ENCODE measurements around the gene VAV2. TPM values are rescaled to one million over a fixed set of nuclear protein-coding genes. Genes with fewer than 3 reads are reported as not detected.
A peak's percentile ranks its signal among the peaks of the same experiment; 100 is the strongest.

VAV2 gene
- total RNA-seq, 2 donors from 2014 or later, result 7.0 to 7.3 TPM

GRCh38 chr9:133854765-133855164 is 137.4 kb downstream of the VAV2 start:
- H3K27ac Mint-ChIP-seq, result no peak overlapping the region
- H3K9me3 Mint-ChIP-seq, result no peaks in the 10 kb centered on the region
- no peak for ATAC-seq (replicated peaks)
- no peaks in the 10 kb centered on the region for H3K27me3 Mint-ChIP-seq
- no peak overlapping the region for H3K4me3 Mint-ChIP-seq
- no peaks in the 10 kb centered on the region for H3K36me3 Mint-ChIP-seq (ENCODE audit: low read depth)
- H3K4me1 Mint-ChIP-seq, result peaks cover 11% of the 10 kb centered on the region

GRCh38 chr9:133854048-133854447 is 138.1 kb downstream of the VAV2 start:
- no peak overlapping the region for H3K27ac Mint-ChIP-seq

GRCh38 chr9:133853331-133853730 is 138.8 kb downstream of the VAV2 start:
- H3K36me3 Mint-ChIP-seq (ENCODE audit: low read depth), result no peaks in the 10 kb centered on the region
- ATAC-seq (replicated peaks), result no peak
- H3K27ac Mint-ChIP-seq, result no peak overlapping the region
- no peaks in the 10 kb centered on the region for H3K27me3 Mint-ChIP-seq
- peaks cover 11% of the 10 kb centered on the region for H3K4me1 Mint-ChIP-seq
- H3K9me3 Mint-ChIP-seq, result no peaks in the 10 kb centered on the region
- no peak overlapping the region for H3K4me3 Mint-ChIP-seq

More at GRCh38 chr9:133854048-133854447, 138.1 kb downstream of the VAV2 start:
- Mint-ChIP-seq H3K9me3 (no peaks in the 10 kb centered on the region), H3K4me3 (no peak overlapping the region), H3K4me1 (peaks cover 11% of the 10 kb centered on the region), H3K27me3 (no peaks in the 10 kb centered on the region), H3K36me3 (ENCODE audit: low read depth) (no peaks in the 10 kb centered on the region)
- no peak for ATAC-seq (replicated peaks)

- H3K4me3 Mint-ChIP-seq, result no peak overlapping the region
- no peak overlapping the region for H3K27ac Mint-ChIP-seq
- H3K9me3 Mint-ChIP-seq, result no peaks in the 10 kb centered on the region
- H3K27me3 Mint-ChIP-seq, result no peaks in the 10 kb centered on the region
- no peaks in the 10 kb centered on the region for H3K36me3 Mint-ChIP-seq (ENCODE audit: low read depth)
- ATAC-seq (replicated peaks), result no peak
- H3K4me1 Mint-ChIP-seq, result peaks cover 11% of the 10 kb centered on the region
These were observed 139.7 kb downstream of the VAV2 start for GRCh38 chr9:133852431-133852830.

GRCh38 chr9:133851693-133852092 is 140.4 kb downstream of the VAV2 start:
- Mint-ChIP-seq H3K36me3 (ENCODE audit: low read depth) (no peaks in the 10 kb centered on the region), H3K27me3 (no peaks in the 10 kb centered on the region), H3K27ac (no peak overlapping the region), H3K4me1 (peaks cover 11% of the 10 kb centered on the region), H3K4me3 (no peak overlapping the region), H3K9me3 (no peaks in the 10 kb centered on the region)
- no peak for ATAC-seq (replicated peaks)

- Mint-ChIP-seq H3K27me3 (no peaks in the 10 kb centered on the region), H3K36me3 (ENCODE audit: low read depth) (no peaks in the 10 kb centered on the region), H3K4me1 (peaks cover 11% of the 10 kb centered on the region), H3K9me3 (no peaks in the 10 kb centered on the region), H3K27ac (no peak overlapping the region), H3K4me3 (no peak overlapping the region)
- no peak for ATAC-seq (replicated peaks)
These were observed 141.2 kb downstream of the VAV2 start for GRCh38 chr9:133850937-133851336.

- H3K36me3 Mint-ChIP-seq (ENCODE audit: low read depth), result no peaks in the 10 kb centered on the region
- no peak overlapping the region for H3K4me3 Mint-ChIP-seq
- H3K27me3 Mint-ChIP-seq, result no peaks in the 10 kb centered on the region
- H3K27ac Mint-ChIP-seq, result no peak overlapping the region
- no peaks in the 10 kb centered on the region for H3K9me3 Mint-ChIP-seq
- H3K4me1 Mint-ChIP-seq, result peaks cover 11% of the 10 kb centered on the region
- ATAC-seq (replicated peaks), result no peak
These were observed 142.0 kb downstream of the VAV2 start for GRCh38 chr9:133850161-133850560.

- Mint-ChIP-seq H3K36me3 (ENCODE audit: low read depth) (no peaks in the 10 kb centered on the region), H3K9me3 (no peaks in the 10 kb centered on the region), H3K4me1 (peaks cover 9% of the 10 kb centered on the region), H3K27ac (no peak overlapping the region), H3K4me3 (no peak overlapping the region), H3K27me3 (no peaks in the 10 kb centered on the region)
- no peak for ATAC-seq (replicated peaks)
These were observed 142.9 kb downstream of the VAV2 start for GRCh38 chr9:133849110-133849670.

GRCh38 chr9:133848471-133849109 is 143.5 kb downstream of the VAV2 start:
- peaks cover 7% of the 10 kb centered on the region for H3K4me1 Mint-ChIP-seq
- no peaks in the 10 kb centered on the region for H3K36me3 Mint-ChIP-seq (ENCODE audit: low read depth)
- no peak overlapping the region for H3K4me3 Mint-ChIP-seq
- H3K9me3 Mint-ChIP-seq, result no peaks in the 10 kb centered on the region
- no peak overlapping the region for H3K27ac Mint-ChIP-seq
- ATAC-seq (replicated peaks), result no peak
- H3K27me3 Mint-ChIP-seq, result no peaks in the 10 kb centered on the region

GRCh38 chr9:133846483-133847090 is 145.5 kb downstream of the VAV2 start:
- no peak for ATAC-seq (replicated peaks)

GRCh38 chr9:133845440-133845839 is 146.7 kb downstream of the VAV2 start:
- ATAC-seq (replicated peaks), result peak; percentile 9
- H3K27ac Mint-ChIP-seq, result no peak overlapping the region
- H3K27me3 Mint-ChIP-seq, result no peaks in the 10 kb centered on the region
- H3K4me1 Mint-ChIP-seq, result no peaks in the 10 kb centered on the region
- H3K9me3 Mint-ChIP-seq, result no peaks in the 10 kb centered on the region
- no peaks in the 10 kb centered on the region for H3K36me3 Mint-ChIP-seq (ENCODE audit: low read depth)
- no peak overlapping the region for H3K4me3 Mint-ChIP-seq

More at GRCh38 chr9:133846483-133847090, 145.5 kb downstream of the VAV2 start:
- no peaks in the 10 kb centered on the region for H3K9me3 Mint-ChIP-seq
- H3K27me3 Mint-ChIP-seq, result no peaks in the 10 kb centered on the region
- no peak overlapping the region for H3K4me3 Mint-ChIP-seq
- H3K36me3 Mint-ChIP-seq (ENCODE audit: low read depth), result no peaks in the 10 kb centered on the region
- peaks cover under 1% of the 10 kb centered on the region for H3K4me1 Mint-ChIP-seq
- no peak overlapping the region for H3K27ac Mint-ChIP-seq

GRCh38 chr9:133844881-133845410 is 147.2 kb downstream of the VAV2 start:
- no peak overlapping the region for H3K27ac Mint-ChIP-seq
- no peaks in the 10 kb centered on the region for H3K4me1 Mint-ChIP-seq
- ATAC-seq (replicated peaks), result no peak
- no peak overlapping the region for H3K4me3 Mint-ChIP-seq
- H3K27me3 Mint-ChIP-seq, result no peaks in the 10 kb centered on the region
- H3K36me3 Mint-ChIP-seq (ENCODE audit: low read depth), result no peaks in the 10 kb centered on the region
- no peaks in the 10 kb centered on the region for H3K9me3 Mint-ChIP-seq

- Mint-ChIP-seq H3K27me3 (no peaks in the 10 kb centered on the region), H3K9me3 (no peaks in the 10 kb centered on the region), H3K36me3 (ENCODE audit: low read depth) (no peaks in the 10 kb centered on the region), H3K27ac (no peak overlapping the region), H3K4me1 (no peaks in the 10 kb centered on the region), H3K4me3 (no peak overlapping the region)
- no peak for ATAC-seq (replicated peaks)
These were observed 147.7 kb downstream of the VAV2 start for GRCh38 chr9:133844398-133844784.

GRCh38 chr9:133843751-133844397 is 148.2 kb downstream of the VAV2 start:
- Mint-ChIP-seq H3K9me3 (no peaks in the 10 kb centered on the region), H3K27me3 (no peaks in the 10 kb centered on the region), H3K36me3 (ENCODE audit: low read depth) (no peaks in the 10 kb centered on the region), H3K4me1 (no peaks in the 10 kb centered on the region), H3K4me3 (no peak overlapping the region), H3K27ac (no peak overlapping the region)
- ATAC-seq (replicated peaks), result no peak

GRCh38 chr9:133843250-133843649 is 148.9 kb downstream of the VAV2 start:
- H3K9me3 Mint-ChIP-seq, result no peaks in the 10 kb centered on the region
- H3K4me1 Mint-ChIP-seq, result no peaks in the 10 kb centered on the region
- no peaks in the 10 kb centered on the region for H3K27me3 Mint-ChIP-seq
- ATAC-seq (replicated peaks), result no peak
- H3K36me3 Mint-ChIP-seq (ENCODE audit: low read depth), result no peaks in the 10 kb centered on the region
- no peak overlapping the region for H3K4me3 Mint-ChIP-seq
- no peak overlapping the region for H3K27ac Mint-ChIP-seq
